ENCODE results near the gene AACS. TPM values are rescaled to one million over a fixed set of nuclear protein-coding genes. Genes with fewer than 3 reads are reported as not detected.

The AACS gene
- total and polyA plus RNA-seq, 2 of the 8 experiments (the other 6 are each of a cell fraction or from before 2014, with no cell fraction given), result 51.9 to 52.4 TPM

DNA sequence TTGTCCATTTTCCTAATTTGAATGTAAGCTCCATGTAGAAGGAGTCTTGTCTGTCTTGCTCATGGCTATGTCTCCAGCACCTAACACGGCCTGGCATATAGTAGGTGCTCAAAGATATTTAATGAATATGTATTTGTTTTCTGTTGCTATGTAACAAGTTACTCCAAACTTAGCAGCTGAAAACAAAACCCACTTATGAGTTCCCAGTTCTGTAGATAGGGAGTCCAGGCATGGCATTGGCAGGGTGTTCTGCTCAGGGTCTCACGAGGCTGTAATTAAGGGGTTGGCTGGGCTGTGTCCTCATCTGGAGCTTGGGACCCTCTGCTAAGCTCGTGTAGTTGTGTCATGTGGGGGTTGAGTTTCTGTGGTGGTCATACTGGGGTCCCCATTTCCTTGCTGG, 106.0 kb downstream of the AACS start:
- Histone ChIP-seq H3K27me3 (replicated peaks in 1 of 4; ENCODE audit: control insufficient read depth in 3 of 4, extremely low read depth in 1 of 4, insufficient read depth in 3 of 4, low read length in 3 of 4) (no peaks in the 10 kb centered on the region), H3K23ac (ENCODE audit: insufficient read length) (no peak overlapping the region), H3K4me3 (ENCODE audit: extremely low read depth in 1 of 4, insufficient read depth in 2 of 4, low read depth in 3 of 4, low read length in 4 of 4) (no peak overlapping the region), H3K56ac (replicated peaks; ENCODE audit: insufficient read length, low read depth, low read length) (no peak overlapping the region), H2BK15ac (ENCODE audit: low read length) (no peak overlapping the region), H3K4me2 (ENCODE audit: insufficient read depth in 1 of 2, low read depth in 2 of 2, low read length in 2 of 2) (no peak overlapping the region), H2AK5ac (ENCODE audit: low read depth, low read length) (no peak overlapping the region), H2BK20ac (ENCODE audit: low read length) (no peak overlapping the region), H3K23me2 (ENCODE audit: low read depth, low read length) (no peaks in the 10 kb centered on the region), H2BK5ac (ENCODE audit: low read depth, low read length) (no peak overlapping the region), H3K79me1 (ENCODE audit: low read depth, low read length) (no peaks in the 10 kb centered on the region), H3K18ac (ENCODE audit: extremely low read depth, low read length) (no peak overlapping the region), H2AFZ (ENCODE audit: low read length) (no peak overlapping the region), H4K20me1 (replicated peaks in 1 of 2; ENCODE audit: control insufficient read depth in 1 of 2, insufficient read depth in 2 of 2, low read length in 2 of 2) (no peaks in the 10 kb centered on the region), H2BK12ac (ENCODE audit: low read depth, low read length) (no peak overlapping the region), H3K9ac (replicated peaks in 1 of 4; ENCODE audit: extremely low read depth in 1 of 4, low read depth in 3 of 4, low read length in 3 of 4) (no peak overlapping the region), H3K79me2 (ENCODE audit: control insufficient read depth in 1 of 2, insufficient read depth in 2 of 2, low read length in 2 of 2) (no peaks in the 10 kb centered on the region), H3K14ac (ENCODE audit: insufficient read length) (no peak overlapping the region), H3K4me1 (replicated peaks in 1 of 4; ENCODE audit: control insufficient read depth in 3 of 4, insufficient read depth in 4 of 4, low read length in 3 of 4) (no peaks in the 10 kb centered on the region; a peak in 1 of 7 replicates), H3K36me3 (ENCODE audit: control insufficient read depth in 2 of 4, insufficient read depth in 4 of 4, low read length in 3 of 4) (no peaks in the 10 kb centered on the region), H3K4ac (replicated peaks; ENCODE audit: insufficient read length, low read depth, low read length) (no peak overlapping the region), H4K5ac (ENCODE audit: insufficient read length, low read depth, low read length) (no peak overlapping the region), H3K9me3 (ENCODE audit: insufficient read depth in 2 of 2, low read depth in 1 of 2, low read length in 1 of 2) (peaks cover 5 to 6% of the 10 kb centered on the region in 2 experiments; a peak in 2 of 4 replicates), H2BK120ac (replicated peaks; ENCODE audit: low read depth, low read length) (no peak overlapping the region), H4K91ac (replicated peaks; ENCODE audit: insufficient read length, low read length) (no peak overlapping the region), H4K8ac (ENCODE audit: extremely low read depth, insufficient read depth, low read length) (no peak overlapping the region), H3K27ac (ENCODE audit: low read depth, low read length) (no peak overlapping the region)
- 81% methylated on average over 3 of the region's 3 CpGs; no CpG with 5 or more reads in 1 of the 2 experiments for WGBS, 2 experiments (ENCODE audit: extremely low coverage in 1 of 2, insufficient coverage in 1 of 2, insufficient read length in 1 of 2, insufficient replicate concordance in 2 of 2, low coverage in 1 of 2, low lambda C conversion rate in 2 of 2, missing lambda C conversion rate in 1 of 2)
- DNase-seq (ENCODE audit: low read depth in 1 of 2, low spot score in 2 of 2), result no peak
- FAIRE-seq, result no peak
- ChIA-PET POLR2A (ENCODE audit: partially characterized antibody) (interaction anchor here (1.5 kb wide), 1 partner anchor 10 kb away, joined by 3 read pairs; no protein-coding TSS in a partner anchor), CTCF (ENCODE audit: partially characterized antibody) (interaction anchor here (1.1 to 1.7 kb wide), 2 partner anchors 10 to 12 kb away, joined by 3 to 4 read pairs; no protein-coding TSS in a partner anchor)
- no peak for TF ChIP-seq RNF2 (IDR thresholded peaks at IDR 0.05; ENCODE audit: borderline replicate concordance, low read depth, low read length, missing control alignments, poor library complexity, severe bottlenecking)
- no peak for TF ChIP-seq TCF12 (IDR thresholded peaks at IDR 0.05; ENCODE audit: low read depth, low read length)
- no peak for TF ChIP-seq E2F6 (IDR thresholded peaks at IDR 0.05)
- no peak for TF ChIP-seq TAF1 (IDR thresholded peaks at IDR 0.05; ENCODE audit: low read depth, low read length)
- no peak for TF ChIP-seq CEBPB (IDR thresholded peaks at IDR 0.05; ENCODE audit: low read depth, low read length)
- no peak for TF ChIP-seq FOSL1 (IDR thresholded peaks at IDR 0.05; ENCODE audit: insufficient read depth, low read depth, low read length)
- no peak for TF ChIP-seq CREB1 (IDR thresholded peaks at IDR 0.05)
- TF ChIP-seq, protein P1, sequence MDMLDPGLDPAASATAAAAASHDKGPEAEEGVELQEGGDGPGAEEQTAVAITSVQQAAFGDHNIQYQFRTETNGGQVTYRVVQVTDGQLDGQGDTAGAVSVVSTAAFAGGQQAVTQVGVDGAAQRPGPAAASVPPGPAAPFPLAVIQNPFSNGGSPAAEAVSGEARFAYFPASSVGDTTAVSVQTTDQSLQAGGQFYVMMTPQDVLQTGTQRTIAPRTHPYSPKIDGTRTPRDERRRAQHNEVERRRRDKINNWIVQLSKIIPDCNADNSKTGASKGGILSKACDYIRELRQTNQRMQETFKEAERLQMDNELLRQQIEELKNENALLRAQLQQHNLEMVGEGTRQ (IDR thresholded peaks at IDR 0.05; ENCODE audit: low read length), result no peak
- TF ChIP-seq MAFK (IDR thresholded peaks at IDR 0.05; ENCODE audit: low read depth, low read length), result no peak

Data from H1 (cell line).